Breast epithelium (tissue), 4 donors: ENCODE measurements around the gene COX14. TPM values are rescaled to one million over a fixed set of nuclear protein-coding genes. Genes with fewer than 3 reads are reported as not detected.

Experiments
- DNase-seq, 2 donors: peaks; one replicate each; pipeline ENCODE4 v3.0.0-alpha.2; 2019; ENCODE audit warnings: low spot score in 2 of 2
- H3K27ac ChIP-seq, 2 donors: fragments of 200-600 bp; sonication (generic) in 1 of 2; one replicate each; pipeline ENCODE4 v1.5.1; 2016 to 2019; ENCODE audit warnings: mild to moderate bottlenecking in 1 of 2
- H3K27me3 ChIP-seq, 2 donors: fragments of 200-600 bp; sonication (generic) in 1 of 2; one replicate each; pipeline versions ENCODE4 v1.5.1 to v1.6.0; 2017 to 2019; ENCODE audit warnings: control low read depth in 1 of 2, mild to moderate bottlenecking in 1 of 2
- H3K36me3 ChIP-seq: fragments of 200-600 bp; one replicate; pipeline ENCODE4 v1.5.1; 2019
- H3K4me1 ChIP-seq, 2 donors: fragments of 200-600 bp; sonication (generic); one replicate each; pipeline ENCODE4 v1.5.1; 2016 to 2019; ENCODE audit warnings: control low read depth in 1 of 2
- H3K4me3 ChIP-seq, 3 donors: fragments of 200-600 bp; sonication (generic); 1 replicate in 2 of 3; 2 replicates in 1 of 3; pipeline ENCODE4 v1.5.1; 2016 to 2019; ENCODE audit warnings: mild to moderate bottlenecking in 3 of 3, moderate library complexity in 2 of 3
- H3K9me3 ChIP-seq, 2 donors: fragments of 200-600 bp; sonication (generic) in 1 of 2; one replicate each; pipeline ENCODE4 v1.5.1; 2016 to 2019; ENCODE audit warnings: control low read depth in 1 of 2
- CTCF ChIP-seq, 3 donors: fragments of 450-650 bp; IDR thresholded peaks; one replicate each; pipeline ENCODE4 v1.5.1; 2016 to 2017; ENCODE audit warnings: antibody characterized with exemption in 3 of 3, mild to moderate bottlenecking in 3 of 3, moderate library complexity in 3 of 3
- POLR2A ChIP-seq: fragments of 450-650 bp; IDR thresholded peaks from one replicate; pipeline ENCODE4 v1.6.1; 2016; ENCODE audit warnings: antibody characterized with exemption, mild to moderate bottlenecking, moderate library complexity
- POLR2AphosphoS5 ChIP-seq, 3 donors: sonication (generic); formaldehyde crosslinking; IDR thresholded peaks; one replicate each; pipeline ENCODE4 v1.6.1; 2017; ENCODE audit warnings: antibody characterized with exemption in 3 of 3
- intact Hi-C: fragments of 100-400 bp; cut with DNase I; formaldehyde crosslinking; loops from one replicate; pipeline ENCODE4 v1.15.1; 2023; ENCODE audit warnings: low total_unique reads
- total RNA-seq, 3 donors: library from RNA; depleted of rRNA; stranded (reverse); fragments of >200 nt; gene quantifications; one replicate each; pipeline ENCODE4 v1.1.0, GENCODE V29; 2016

COX14 gene
- total RNA-seq, 3 donors from 2014 or later: 66.7 to 139 (median 95.4) TPM

- Histone ChIP-seq H3K4me1 (no peaks in the 10 kb centered on the region), H3K4me3 (peak within 1 kb of the TSS; percentile 82 to 91 (median 89)), H3K27ac (peak within 1 kb of the TSS; percentile 92 to 96), H3K9me3 (no peaks in the 10 kb centered on the region), H3K36me3 (no peaks in the 10 kb centered on the region), H3K27me3 (no peaks in the 10 kb centered on the region)
- peak; percentile 99 for DNase-seq
- TF ChIP-seq POLR2AphosphoS5 (IDR thresholded peaks at IDR 0.05) (peak; percentile 54 to 71 (median 68)), POLR2A (peak; percentile 44), CTCF (IDR thresholded peaks at IDR 0.05) (peak; percentile 43 to 69 (median 55))
- intact Hi-C loops: no loop called here
Measured at GRCh38 chr12:50167049-50167828, 55.2 kb downstream of the COX14 start, which contains the start of gene CERS5. Gene CERS5, minus strand, starts transcription at chr12:50167369. Its CDS starts 72 bp downstream, at chr12:50167297.

Other genes starting within 250 kb of the COX14 start
- gene FAIM2, start 208.3 kb upstream of the COX14 start, total RNA-seq: 1 to 10 TPM in 2 of 3 donors, under 1 TPM in 1; 0.64 to 1.9 (median 1.3) TPM
- gene AQP2, start 161.5 kb upstream of the COX14 start, total RNA-seq: not detected
- 1 to 10 TPM in 2 of 3 donors, not detected in 1; 3.1 to 4.6 TPM for gene AQP5, start 150.4 kb upstream of the COX14 start, total RNA-seq
- under 1 TPM in 1 of 3 donors, not detected in 2; 0.16 TPM for gene AQP6, start 139.3 kb upstream of the COX14 start, total RNA-seq
- gene RACGAP1, start 86.7 kb upstream of the COX14 start, total RNA-seq: 10 to 100 TPM in 2 of 3 donors, 1 to 10 TPM in 1; 7.5 to 33.9 (median 11.1) TPM
- gene ASIC1, start 54.6 kb upstream of the COX14 start, total RNA-seq: under 1 TPM; 0.80 to 0.98 (median 0.88) TPM
- gene SMARCD1, start 26.9 kb upstream of the COX14 start, total RNA-seq: 10 to 100 TPM; 50.6 to 56.7 (median 51.5) TPM
- 1,000 to 10,000 TPM in 1 of 3 donors, 100 to 1,000 TPM in 2; 235 to 4,731 (median 280) TPM for gene GPD1, start 8.2 kb upstream of the COX14 start, total RNA-seq
- gene CERS5, start 55.1 kb downstream of the COX14 start, total RNA-seq: 10 to 100 TPM; 25.0 to 40.1 (median 32.4) TPM
- gene LIMA1, start 171.3 kb downstream of the COX14 start, total RNA-seq: 100 to 1,000 TPM; 128 to 162 (median 156) TPM